Globus pallidus (tissue), 1 donor: ENCODE data around the gene ZNF613.
"Not testable (repeated sequence)": the region's sequence is repeated elsewhere in the genome, so short reads cannot be mapped to it uniquely, and the experiment has no call there.

ENCODE experiments used
- DNase-seq: peaks from one replicate; pipeline ENCODE4 v3.0.0-alpha.2; 2015; ENCODE audit warnings: low spot score

The ZNF613 gene

GRCh38 chr19:51926784-51927741 lies at the start of gene ZNF613:
ZNF613 (plus strand) TSS chr19:51927472; CDS start chr19:51936221, 8,749 bp downstream.
- peak; percentile 92 for DNase-seq

DNA sequence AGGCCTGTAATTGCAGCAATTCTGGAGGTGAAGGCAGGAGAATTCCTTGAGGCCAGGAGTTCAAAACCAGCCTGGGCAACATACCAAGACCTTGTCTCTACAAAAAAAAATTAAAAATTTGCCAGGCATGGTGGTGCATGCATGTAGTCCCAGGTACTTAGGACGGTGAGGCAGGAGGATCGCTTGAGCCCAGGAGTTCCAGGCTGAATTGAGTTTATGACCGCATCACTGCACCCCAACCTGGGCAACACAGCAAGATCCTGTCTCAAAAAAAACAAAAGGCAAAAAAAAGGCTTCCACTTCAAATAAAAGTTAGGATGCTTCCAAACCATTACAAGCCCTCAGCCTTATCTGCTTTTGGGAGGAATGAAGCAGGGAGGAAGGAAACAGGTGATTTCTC lies 44.8 kb upstream of the ZNF613 start:
- DNase-seq = no peak

GRCh38 chr19:51884713-51885112 lies 42.6 kb upstream of the ZNF613 start:
- DNase-seq = no peak

DNA sequence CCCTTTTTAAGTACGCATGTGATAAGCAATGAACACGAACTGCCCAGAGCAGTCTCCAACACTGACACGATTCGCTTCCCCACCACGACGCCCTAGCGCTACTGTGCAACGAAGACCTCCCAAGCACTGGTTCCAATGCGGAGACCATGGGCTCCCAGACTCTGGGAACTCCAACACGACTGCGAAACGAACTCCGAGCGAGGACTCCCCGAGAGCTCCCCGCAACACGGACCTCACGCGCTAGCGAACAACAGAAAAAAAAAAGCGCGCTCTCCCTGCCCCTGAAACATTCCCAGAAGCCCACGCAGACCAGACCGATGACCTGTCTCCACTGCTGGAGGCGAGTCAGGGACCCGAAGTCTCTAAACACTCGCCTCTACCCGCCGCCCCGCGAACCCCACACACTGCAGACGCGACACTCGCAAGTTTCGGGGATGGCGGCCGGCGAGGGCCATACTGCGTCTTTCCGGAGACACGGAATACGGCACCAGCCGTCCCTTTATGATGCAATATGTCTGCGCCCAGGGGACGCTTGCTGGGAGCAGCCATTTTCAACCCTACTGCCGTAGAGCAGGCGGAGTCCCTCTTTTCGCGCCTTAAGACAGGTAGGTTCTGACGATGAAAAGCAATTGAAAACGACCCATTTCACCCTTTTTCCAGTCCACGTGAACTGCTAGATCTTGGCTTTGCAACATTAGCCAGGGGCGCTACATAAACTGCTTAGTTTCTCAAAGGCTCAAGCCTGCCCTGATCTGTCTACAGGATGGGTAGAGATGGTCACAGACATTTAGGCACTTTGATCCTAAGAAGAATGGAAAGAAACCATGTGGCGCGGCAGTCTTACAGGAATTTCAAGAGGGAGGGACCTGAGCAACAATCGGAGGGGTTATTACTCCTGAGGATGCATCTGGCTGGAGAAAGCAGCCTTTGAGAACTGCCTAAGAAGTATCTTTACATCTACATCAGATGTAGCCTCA lies 39.5 kb upstream of the ZNF613 start, which contains the start of gene ZNF577:
Gene ZNF577, minus strand, starts transcription at position 430 of the 977 bp plus-strand sequence. CDS start 7,569 bp downstream, outside the sequence.
- peak; percentile 80 for DNase-seq

DNA sequence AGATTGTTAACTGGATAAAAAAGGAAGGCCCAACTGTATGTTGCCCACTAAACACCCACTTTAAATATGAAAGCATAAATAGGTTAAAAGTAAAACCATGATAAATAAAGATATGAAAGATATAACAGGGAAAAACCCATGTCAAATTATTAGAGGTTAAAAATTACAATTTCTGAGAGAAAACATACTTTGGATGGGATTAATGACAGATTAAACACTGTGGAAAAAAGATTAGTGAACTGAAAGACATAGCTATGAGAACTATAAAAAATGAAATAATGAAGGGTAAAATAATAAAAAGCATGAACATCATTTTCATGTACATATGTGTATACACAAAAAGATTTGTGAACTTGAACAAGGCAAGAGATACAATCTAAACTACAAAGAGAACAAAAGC lies 37.3 kb upstream of the ZNF613 start:
- no peak for DNase-seq

DNA sequence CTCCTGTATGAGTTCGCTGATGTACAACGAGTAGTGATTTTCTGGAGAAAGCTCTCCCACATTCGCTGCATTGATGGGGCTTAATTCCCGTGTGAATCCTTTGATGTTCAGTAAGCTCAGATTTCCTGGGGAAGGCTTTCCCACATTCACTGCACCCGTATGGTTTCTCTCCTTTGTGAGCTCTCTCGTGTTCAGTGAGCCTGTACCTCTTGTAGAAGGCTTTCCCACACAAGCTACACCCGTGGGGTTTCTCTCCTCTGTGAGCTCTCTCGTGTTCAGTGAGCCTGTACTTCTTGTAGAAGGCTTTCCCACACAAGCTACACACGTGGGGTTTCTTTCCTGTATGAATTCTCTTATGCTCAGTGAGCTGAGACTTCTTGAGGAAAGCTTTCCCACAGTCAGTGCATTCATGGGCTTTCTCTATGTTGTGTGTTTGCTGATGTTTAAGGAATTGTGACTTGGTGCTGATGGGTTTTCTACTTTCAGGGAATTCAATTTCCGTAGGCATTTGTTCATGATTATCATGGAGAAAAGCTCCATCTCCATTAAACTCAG lies 36.0 kb upstream of the ZNF613 start:
- no peak for DNase-seq

DNA sequence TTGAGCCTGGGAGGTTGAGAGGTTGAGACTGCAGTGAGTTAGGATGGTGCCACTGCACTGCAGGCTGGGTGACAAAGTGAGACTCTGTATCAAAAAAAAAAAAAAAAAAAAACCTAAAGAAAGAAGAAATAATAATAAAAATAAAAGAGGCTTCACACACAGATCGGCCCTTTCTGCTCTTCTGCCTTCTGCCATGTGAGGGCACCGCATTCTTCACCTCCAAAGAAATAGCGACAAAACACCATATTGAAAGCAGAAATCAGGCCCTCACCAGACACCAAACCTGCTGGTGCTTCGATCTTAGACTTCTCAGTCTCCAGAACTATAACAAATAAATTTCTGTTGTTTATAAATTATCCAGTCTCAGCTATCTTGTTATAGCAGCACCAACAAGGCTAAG lies 25.4 kb upstream of the ZNF613 start:
- no peak for DNase-seq

DNA sequence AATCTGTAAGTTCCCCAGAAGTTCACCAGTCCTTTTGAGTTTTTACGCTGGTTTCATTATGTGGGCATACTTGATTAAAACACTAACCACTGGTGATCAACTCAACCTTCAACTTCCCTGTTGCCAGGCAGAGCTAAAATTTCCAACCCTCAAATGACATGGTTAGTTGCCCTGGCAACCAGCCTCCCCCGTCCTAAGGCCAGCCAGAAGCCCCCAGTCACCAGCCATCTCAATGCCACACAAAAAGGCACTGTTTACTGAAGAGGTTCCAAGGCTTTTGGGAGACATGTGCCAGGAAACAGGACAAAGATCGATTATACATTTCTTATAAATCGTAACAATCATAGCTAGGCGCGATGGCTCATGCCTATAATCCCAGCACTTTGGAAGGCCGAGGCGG lies 24.1 kb upstream of the ZNF613 start:
- DNase-seq = peak; percentile 66

DNA sequence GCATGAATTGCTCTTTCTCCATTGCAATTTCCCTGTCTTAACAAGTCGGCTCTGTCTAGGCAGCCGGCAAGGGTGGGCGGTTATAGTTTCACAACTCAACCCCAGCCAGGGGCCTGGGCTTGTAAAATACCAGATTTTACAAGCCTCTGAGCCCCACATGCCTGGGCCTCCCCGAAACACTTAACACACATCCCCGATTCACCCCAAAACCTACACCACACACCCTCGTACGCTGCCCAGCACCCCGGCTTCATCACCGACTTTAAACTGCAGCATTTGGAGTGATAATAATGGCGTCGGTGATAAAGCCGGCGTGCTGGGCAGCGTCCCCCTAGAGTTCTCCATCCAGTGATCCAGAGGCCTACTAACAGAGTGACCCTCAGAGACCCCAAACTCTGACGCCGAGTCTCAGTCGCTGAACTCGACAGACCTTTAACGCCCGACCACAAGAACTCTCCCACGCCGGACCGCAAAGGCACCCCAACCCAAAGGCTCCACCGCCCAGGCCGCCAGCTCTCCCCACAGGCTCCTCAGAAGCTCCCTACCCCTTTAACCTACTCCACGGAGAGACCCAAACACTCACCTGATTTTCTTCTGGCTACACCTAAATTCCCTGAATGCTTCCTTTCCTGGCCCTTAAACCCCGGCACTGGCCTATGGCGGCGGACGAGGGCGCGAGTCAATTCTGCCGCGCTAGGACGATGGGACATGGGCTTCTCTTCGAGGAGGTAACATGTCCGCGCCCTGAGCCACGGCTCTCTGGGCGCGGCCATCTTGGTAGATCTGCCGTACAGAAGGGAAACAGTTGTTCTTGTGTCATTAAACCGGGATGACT lies 22.7 kb upstream of the ZNF613 start, which contains the start of gene ZNF649:
Gene ZNF649, minus strand, starts transcription at position 687 of the 835 bp plus-strand sequence. CDS start 4,910 bp downstream, outside the sequence.
- DNase-seq = peak; percentile 86

DNA sequence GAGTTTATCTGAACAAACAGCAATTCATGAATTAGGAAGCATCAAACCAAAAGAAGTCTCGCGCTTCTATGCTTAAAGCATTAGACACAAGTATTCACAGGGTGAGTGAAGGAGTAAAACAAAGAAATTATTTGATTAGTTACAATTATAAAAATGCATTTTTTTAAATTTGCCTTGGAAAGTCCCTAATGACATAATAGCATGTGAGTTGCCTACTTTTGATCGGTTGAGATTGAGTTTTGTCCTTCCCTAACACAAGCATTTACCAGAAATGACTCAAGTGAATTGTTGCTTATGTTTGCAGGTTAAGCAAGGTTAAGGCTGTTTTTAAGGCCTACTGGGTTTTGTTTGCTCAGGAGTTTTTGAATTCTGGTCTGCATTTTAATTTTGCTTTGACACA lies 22.1 kb upstream of the ZNF613 start:
- DNase-seq = no peak

GRCh38 chr19:51905639-51906038 lies 21.6 kb upstream of the ZNF613 start:
- not testable (repeated sequence) for DNase-seq

DNA sequence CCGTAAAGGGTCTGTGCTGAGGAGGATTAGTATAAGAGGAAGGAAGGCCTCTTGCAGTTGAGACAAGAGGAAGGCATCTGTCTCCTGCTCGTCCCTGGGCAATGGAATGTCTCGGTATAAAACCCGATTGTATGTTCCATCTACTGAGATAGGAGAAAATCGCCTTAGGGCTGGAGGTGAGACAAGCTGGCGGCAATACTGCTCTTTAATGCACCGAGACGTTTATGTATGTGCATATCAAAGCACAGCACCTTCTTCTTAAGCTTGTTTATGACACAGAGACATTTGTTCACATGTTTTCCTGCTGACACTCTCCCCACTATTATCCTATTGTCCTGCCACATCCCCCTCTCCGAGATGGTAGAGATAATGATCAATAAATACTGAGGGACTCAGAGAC lies 21.2 kb upstream of the ZNF613 start:
- not testable (repeated sequence) for DNase-seq

DNA sequence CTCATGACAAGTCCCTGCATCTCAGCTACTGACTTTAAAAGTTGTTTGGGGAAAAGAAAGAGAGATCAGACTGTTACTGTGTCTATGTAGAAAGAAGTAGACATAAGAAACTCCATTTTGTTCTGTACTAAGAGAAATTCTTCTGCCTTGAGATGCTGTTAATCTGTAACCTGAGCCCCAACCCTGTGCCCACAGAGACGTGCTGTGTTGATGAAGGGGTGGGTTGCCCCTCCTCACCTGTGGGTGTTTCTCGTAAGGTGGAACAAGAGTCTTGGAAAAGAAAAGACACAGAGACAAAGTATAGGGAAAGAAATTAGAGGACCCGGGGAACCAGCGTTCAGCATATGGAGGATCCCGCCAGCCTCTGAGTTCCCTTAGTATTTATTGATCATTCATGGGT lies 19.3 kb upstream of the ZNF613 start:
- DNase-seq = not testable (repeated sequence)

- no peak for DNase-seq
Observed at GRCh38 chr19:51915324-51915867, 11.9 kb upstream of the ZNF613 start.

GRCh38 chr19:51916167-51916566 lies 11.1 kb upstream of the ZNF613 start:
- DNase-seq = no peak

DNA sequence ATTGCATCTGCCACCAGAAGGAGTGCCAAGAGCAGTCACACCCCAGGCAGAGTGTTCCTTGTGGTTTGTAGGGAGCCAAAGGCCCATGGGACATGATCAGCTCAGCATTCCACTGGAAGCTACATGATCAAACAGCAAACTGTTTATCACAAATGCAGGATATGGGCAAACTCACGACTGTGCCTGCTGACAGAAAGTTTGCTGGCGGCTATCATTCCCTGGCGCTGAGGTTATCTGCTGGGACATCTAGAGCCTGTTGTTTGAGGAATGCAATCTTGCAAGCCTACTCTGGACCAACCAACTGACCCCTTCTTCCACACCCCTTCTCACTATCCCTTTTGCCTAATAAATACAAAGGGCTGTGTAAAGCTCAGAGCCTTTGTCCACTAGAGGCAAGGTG lies 7.7 kb upstream of the ZNF613 start:
- no peak for DNase-seq

- no peak for DNase-seq
Observed at GRCh38 chr19:51921949-51922348, 5.3 kb upstream of the ZNF613 start.

GRCh38 chr19:51926426-51926783 lies 867 bp upstream of the ZNF613 start:
- no peak for DNase-seq

DNA sequence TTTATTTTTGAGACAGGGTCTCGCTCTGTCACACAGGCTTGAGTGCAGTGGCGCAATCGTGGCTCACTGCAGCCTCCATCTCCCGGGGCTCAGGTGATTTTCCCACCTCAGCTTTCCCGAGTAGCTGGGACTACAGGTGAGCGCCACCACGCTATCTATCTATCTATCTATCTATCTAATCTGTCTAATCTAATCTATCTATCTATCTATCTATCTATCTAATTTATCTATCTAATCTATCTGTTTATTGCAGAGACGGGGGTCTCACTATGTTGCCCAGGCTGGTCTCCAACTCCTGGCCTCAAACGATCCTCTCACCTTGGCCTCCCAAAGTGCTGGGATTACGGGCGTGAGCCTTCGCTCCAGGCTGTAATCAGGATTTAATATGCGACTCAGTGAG lies 587 bp downstream of the ZNF613 start:
- no peak for DNase-seq

DNA sequence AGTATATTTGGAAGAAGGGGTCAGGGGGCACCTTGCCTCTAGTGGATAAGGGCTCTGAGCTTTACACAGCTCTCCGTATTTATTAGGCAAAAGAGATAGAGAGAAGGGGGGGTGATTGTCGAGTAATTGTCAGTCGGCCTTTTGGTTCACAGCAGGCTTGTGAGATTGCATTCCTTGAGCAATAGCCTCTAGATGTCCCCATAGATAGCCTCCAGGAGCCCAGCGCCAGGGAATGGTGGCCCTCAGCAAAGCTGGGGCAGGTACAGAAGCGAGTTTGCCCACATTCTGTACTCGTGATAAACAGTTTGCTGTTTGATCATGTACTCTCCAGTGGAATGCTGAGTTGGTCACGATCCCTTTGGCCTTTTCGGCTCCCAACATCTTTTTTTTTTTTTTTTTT lies 4.6 kb downstream of the ZNF613 start:
- DNase-seq = no peak

DNA sequence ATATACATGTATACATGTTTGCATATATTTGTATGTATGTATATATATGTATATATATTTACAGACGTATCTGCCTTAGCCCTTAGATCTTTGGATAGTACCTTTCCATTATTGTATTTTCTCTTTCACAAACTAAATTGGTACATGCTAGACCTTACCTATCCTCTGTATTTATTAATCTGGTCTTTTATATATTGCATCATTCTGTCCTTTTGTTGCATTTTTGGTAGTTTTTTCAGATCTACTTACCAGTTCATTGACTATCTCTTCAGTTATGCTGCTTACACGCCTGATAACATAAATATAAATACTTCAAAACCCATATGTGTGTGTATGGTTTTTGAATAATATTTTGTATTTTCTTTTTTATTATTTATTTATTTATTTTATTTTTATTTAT lies 11.7 kb downstream of the ZNF613 start:
- no peak for DNase-seq
